Nephron progenitor cell (in vitro differentiated cells): ENCODE measurements around the gene RPS6KB1.
"Not testable (repeated sequence)": the region's sequence is repeated elsewhere in the genome, so short reads cannot be mapped to it uniquely, and the experiment has no call there.

Experiments used
- DNase-seq: peaks from one replicate; pipeline ENCODE4 v3.0.0; 2021
- H3K27ac Mint-ChIP-seq: 2 replicates; pipeline ENCODE4 v1.8.0; 2021; ENCODE audit warnings: mild to moderate bottlenecking, moderate library complexity, mixed read lengths
- H3K27me3 Mint-ChIP-seq: 2 replicates; pipeline ENCODE4 v1.8.0; 2021; ENCODE audit warnings: mild to moderate bottlenecking, low read depth, mixed read lengths; ENCODE audit not compliant: poor library complexity
- H3K36me3 Mint-ChIP-seq: 2 replicates; pipeline ENCODE4 v1.8.0; 2021; ENCODE audit warnings: low read depth, mixed read lengths
- H3K4me1 Mint-ChIP-seq: 2 replicates; pipeline ENCODE4 v1.8.0; 2021; ENCODE audit warnings: mixed read lengths
- H3K4me3 Mint-ChIP-seq: 2 replicates; pipeline ENCODE4 v1.8.0; 2021; ENCODE audit warnings: mild to moderate bottlenecking, moderate library complexity, mixed read lengths
- H3K9me3 Mint-ChIP-seq: 2 replicates; pipeline ENCODE4 v1.8.0; 2021; ENCODE audit warnings: mild to moderate bottlenecking, moderate library complexity, mixed read lengths
- TF ChIP-seq, protein P1 (sequence below): fragments of 200-600 bp; sonication (generic); IDR thresholded peaks from 2 replicates; pipeline ENCODE4 v1.5.0; 2021; ENCODE audit warnings: antibody characterized with exemption

Gene RPS6KB1

DNA sequence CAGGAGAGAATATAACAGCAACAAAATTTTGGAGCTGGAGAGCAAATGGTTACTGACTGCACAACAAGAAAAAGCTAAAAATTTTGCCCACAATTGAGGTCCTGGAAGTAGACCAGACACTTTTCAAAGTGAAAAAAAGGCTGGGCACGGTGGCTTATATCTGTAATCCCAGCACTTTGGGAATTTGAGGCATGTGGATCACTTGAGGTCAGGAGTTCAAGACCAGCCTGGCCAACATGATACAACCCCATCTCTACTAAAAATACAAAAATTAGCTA is 23.0 kb upstream of the RPS6KB1 start:
- TF ChIP-seq, protein P1, sequence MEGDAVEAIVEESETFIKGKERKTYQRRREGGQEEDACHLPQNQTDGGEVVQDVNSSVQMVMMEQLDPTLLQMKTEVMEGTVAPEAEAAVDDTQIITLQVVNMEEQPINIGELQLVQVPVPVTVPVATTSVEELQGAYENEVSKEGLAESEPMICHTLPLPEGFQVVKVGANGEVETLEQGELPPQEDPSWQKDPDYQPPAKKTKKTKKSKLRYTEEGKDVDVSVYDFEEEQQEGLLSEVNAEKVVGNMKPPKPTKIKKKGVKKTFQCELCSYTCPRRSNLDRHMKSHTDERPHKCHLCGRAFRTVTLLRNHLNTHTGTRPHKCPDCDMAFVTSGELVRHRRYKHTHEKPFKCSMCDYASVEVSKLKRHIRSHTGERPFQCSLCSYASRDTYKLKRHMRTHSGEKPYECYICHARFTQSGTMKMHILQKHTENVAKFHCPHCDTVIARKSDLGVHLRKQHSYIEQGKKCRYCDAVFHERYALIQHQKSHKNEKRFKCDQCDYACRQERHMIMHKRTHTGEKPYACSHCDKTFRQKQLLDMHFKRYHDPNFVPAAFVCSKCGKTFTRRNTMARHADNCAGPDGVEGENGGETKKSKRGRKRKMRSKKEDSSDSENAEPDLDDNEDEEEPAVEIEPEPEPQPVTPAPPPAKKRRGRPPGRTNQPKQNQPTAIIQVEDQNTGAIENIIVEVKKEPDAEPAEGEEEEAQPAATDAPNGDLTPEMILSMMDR: no peak
- no peak for DNase-seq
- Mint-ChIP-seq H3K36me3 (peaks cover 46% of the 10 kb centered on the region), H3K4me3 (no peak overlapping the region), H3K4me1 (no peaks in the 10 kb centered on the region), H3K9me3 (no peaks in the 10 kb centered on the region), H3K27me3 (peaks cover 3% of the 10 kb centered on the region), H3K27ac (no peak overlapping the region)

GRCh38 chr17:59870482-59870881 is 22.4 kb upstream of the RPS6KB1 start:
- no peak for DNase-seq
- H3K27ac Mint-ChIP-seq: peak overlapping the region; percentile 64
- H3K4me3 Mint-ChIP-seq: no peak overlapping the region
- H3K27me3 Mint-ChIP-seq: peaks cover 3% of the 10 kb centered on the region
- H3K4me1 Mint-ChIP-seq: no peaks in the 10 kb centered on the region
- peaks cover 42% of the 10 kb centered on the region for H3K36me3 Mint-ChIP-seq
- TF ChIP-seq, protein P1: no peak
- no peaks in the 10 kb centered on the region for H3K9me3 Mint-ChIP-seq

- Mint-ChIP-seq H3K27ac (no peak overlapping the region), H3K36me3 (peaks cover 49% of the 10 kb centered on the region), H3K4me1 (no peaks in the 10 kb centered on the region), H3K4me3 (no peak overlapping the region), H3K27me3 (no peaks in the 10 kb centered on the region), H3K9me3 (no peaks in the 10 kb centered on the region)
- DNase-seq: no peak
- TF ChIP-seq, protein P1: no peak
Observed at GRCh38 chr17:59872351-59872750, 20.6 kb upstream of the RPS6KB1 start.

DNA sequence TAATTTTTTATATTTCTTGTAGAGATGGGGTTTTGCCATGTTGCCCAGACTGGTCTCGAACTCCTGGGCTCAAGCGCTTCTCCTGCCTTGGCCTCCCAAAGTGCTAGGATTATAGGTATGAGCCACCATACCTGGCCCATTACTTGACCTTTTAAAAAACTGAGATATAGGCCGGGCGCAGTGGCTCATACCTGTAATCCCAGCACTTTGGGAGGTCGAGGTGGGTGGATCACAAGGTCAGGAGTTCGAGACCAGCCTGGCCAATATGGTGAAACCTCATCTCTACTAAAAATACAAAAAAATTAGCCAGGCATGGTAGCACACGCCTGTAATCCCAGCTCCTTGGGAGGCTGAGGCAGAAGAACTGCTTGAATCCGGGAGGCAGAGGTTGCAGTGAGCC is 19.5 kb upstream of the RPS6KB1 start:
- H3K9me3 Mint-ChIP-seq, H3K27ac Mint-ChIP-seq, H3K4me1 Mint-ChIP-seq, H3K27me3 Mint-ChIP-seq, DNase-seq, H3K4me3 Mint-ChIP-seq: not testable (repeated sequence)
- peaks cover 54% of the 10 kb centered on the region for H3K36me3 Mint-ChIP-seq

- H3K9me3 Mint-ChIP-seq: no peaks in the 10 kb centered on the region
- no peak overlapping the region for H3K4me3 Mint-ChIP-seq
- peaks cover 46% of the 10 kb centered on the region for H3K36me3 Mint-ChIP-seq
- DNase-seq: no peak
- H3K27me3 Mint-ChIP-seq: no peaks in the 10 kb centered on the region
- TF ChIP-seq, protein P1: no peak
- H3K4me1 Mint-ChIP-seq: no peaks in the 10 kb centered on the region
- no peak overlapping the region for H3K27ac Mint-ChIP-seq
Observed at GRCh38 chr17:59874376-59874775, 18.5 kb upstream of the RPS6KB1 start.

- DNase-seq: no peak
- TF ChIP-seq, protein P1: no peak
- Mint-ChIP-seq H3K4me1 (no peaks in the 10 kb centered on the region), H3K27ac (peak overlapping the region; percentile 25), H3K27me3 (no peaks in the 10 kb centered on the region), H3K36me3 (peaks cover 42% of the 10 kb centered on the region), H3K9me3 (no peaks in the 10 kb centered on the region), H3K4me3 (no peak overlapping the region)
Observed at GRCh38 chr17:59876107-59876506, 16.8 kb upstream of the RPS6KB1 start.

DNA sequence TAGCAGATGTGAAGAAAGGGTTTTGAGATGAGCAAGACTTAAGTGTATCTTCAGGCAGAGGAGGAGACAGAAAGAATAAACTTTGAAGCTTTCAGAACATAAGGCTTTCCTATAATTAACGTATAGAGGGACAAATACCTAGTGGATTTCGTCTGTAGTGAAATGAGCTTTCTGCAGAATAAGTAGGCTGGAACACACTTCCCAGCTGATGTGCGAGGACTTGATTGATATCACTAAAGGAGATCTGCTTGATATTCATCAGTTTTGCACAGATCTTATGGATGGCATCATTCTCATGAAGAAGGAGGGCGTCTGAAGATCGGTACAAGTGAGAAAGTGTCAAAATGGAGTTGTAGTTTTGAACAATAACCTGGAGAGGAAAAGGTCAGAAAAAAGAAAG is 15.0 kb upstream of the RPS6KB1 start:
- Mint-ChIP-seq H3K4me1 (no peaks in the 10 kb centered on the region), H3K27ac (peak overlapping the region; percentile 40), H3K9me3 (no peaks in the 10 kb centered on the region), H3K36me3 (peaks cover 40% of the 10 kb centered on the region), H3K27me3 (no peaks in the 10 kb centered on the region), H3K4me3 (no peak overlapping the region)
- TF ChIP-seq, protein P1: no peak
- no peak for DNase-seq
